Myocyte (in vitro differentiated cells): Measurements from ENCODE around the gene EPHA1. TPM values are rescaled to one million over a fixed set of nuclear protein-coding genes. Genes with fewer than 3 reads are reported as not detected.

Experiments
- DNase-seq: peaks from one replicate; pipeline ENCODE4 v3.0.0-alpha.2; 2012; ENCODE audit warnings: low read depth
- microRNA-seq: library from miRNA; unstranded; fragments of <30 nt; microRNA quantifications from one replicate; pipeline ENCODE4, GENCODE V29; 2016
- total RNA-seq: library from RNA; depleted of rRNA; stranded (reverse); fragments of >200 nt; gene quantifications from 2 replicates; pipeline ENCODE4 v1.2.3, GENCODE V29; 2014

EPHA1 gene
- total RNA-seq, 1 donor from 2014 or later, result not detected

DNA sequence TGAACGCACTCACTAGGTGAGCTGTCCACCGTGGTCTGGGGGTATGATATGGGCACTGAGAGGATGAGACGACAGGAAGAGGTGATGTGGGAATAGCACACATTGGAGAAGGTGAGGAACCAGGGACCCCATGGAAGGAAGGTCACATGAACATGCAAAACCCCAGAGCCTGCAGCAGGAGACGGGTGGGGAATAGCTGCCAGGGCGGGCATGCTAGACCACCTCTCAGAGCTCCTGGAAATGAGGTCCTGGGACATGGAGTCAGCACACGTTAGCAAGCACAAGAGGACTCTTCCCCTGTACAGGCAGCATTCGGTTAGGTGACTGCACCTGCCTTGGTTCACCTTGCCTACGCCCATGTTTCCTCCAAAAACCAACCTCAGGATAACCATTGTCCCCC is 54.3 kb downstream of the EPHA1 start:
- DNase-seq, result no peak

DNA sequence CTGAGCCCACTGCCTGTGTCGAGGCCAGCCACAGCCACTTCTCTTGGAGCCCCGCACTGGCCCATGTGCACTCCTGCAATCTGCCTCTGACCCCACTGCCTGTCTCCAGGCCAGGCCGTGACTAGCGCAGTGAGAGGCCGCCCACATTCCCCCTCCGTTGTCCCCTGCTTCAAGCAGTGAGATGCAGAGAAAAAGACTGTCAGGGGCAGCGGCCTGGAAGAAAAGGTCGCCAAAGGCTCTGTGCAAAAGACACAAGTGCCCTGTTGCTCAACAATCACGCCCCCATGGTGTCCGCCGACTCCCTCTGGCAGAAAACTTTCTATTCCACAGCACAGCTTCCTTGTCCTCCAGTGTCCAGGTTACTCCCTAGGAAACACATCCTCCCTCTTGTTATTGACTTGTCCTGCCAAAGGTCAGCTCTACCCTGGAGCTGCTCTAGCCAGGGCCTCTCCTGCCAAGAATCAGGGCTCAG is 56.1 kb downstream of the EPHA1 start:
- no peak for DNase-seq

DNA sequence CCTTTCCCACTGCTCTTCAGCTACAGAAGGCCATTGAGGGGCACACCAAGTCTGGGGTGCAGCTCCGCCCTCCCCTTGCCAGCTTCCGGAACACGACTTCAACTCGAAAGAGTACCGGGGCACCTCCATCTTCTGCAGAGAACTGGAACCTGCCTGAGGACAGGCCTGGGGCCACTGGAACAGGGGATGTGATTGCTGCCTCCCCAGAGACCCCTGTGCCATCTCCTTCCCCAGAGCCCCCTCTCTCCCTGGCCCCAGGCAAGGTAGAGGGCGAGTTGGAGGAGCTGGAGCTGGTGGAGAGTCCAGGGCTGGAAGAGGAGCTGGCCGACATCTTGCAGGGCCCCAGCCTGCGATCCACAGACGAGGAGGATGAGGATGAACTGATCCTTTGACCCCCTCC is 57.1 kb downstream of the EPHA1 start:
- no peak for DNase-seq

DNA sequence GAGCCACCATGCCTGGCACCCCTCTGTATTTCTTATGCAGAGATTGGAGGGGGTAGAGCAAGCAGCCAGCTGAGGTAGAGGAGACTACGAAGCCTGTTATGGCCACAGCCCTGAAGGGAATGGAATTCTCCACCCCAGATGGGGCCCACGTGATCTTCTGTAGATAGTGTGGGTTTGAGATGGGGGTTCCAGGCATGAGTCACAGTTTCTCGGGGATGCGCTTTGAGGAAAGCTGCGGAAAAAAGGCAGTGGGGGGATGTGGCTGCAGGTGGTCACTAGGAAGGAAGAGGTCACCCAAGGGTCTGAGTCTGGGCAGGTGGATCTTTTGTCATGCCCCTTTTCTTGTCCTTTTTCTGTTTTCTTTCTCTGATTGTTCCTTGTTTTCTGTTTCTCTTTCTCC is 57.6 kb downstream of the EPHA1 start:
- DNase-seq, result no peak

DNA sequence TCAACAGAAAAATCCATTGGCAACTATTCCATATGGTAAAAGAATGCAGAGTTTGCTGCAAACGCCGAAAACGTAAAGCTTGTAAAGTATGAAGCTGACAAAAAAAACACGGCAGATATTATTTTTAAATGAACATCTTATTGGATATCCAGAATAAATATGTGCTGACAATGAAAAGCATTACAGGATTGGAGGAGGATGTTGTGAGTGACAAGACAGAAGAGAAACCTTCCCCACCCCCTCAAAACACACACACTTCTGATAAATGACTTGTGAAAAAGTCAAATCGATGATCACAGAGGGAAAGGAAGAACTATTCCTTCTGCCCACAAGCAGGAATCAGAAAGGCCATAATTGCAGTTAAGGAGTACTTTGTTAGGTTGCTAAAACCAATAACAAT is 60.7 kb downstream of the EPHA1 start:
- no peak for DNase-seq

DNA sequence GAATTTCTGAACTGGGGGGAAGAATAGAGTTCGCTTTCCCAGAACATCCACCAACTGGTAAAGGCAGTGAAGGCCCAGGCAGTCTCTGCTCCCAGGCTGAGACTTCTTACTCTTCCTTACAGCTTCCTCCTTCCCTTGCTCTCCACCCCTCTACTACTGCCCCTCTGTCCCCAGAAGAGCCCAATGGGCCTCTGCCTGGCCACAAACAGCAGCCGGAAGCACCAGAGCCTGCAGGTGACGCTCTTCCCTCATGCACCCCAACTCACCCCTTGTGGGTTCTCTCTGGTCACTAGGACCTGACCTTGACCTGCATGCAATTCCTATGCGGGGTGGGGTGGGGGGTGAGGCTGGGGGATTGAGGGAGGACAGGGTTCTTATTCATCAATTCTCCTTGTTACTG is 62.6 kb downstream of the EPHA1 start:
- DNase-seq, result no peak

DNA sequence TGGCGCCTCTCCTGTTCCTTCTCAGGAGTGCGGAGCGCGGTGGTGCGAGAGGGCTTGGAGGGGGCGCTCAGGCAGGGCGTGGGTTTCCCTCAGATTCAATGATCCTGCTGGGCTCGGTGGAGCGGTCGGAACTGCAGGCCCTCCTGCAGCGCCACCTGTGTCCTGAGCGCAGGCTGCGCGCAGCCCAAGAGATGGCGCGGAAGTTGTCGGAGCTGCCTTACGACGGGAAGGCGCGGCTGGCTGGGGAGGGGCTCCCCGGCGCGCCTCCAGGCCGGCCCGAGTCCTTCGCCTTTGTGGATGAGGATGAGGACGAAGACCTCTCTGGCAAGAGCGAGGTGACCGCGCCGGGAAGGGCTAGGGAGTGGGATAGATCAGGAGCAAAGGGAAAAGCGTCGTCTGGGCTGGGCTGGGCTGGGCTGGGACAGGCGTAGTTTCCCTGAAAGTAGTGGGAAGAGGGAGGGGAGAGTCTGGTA is 63.2 kb downstream of the EPHA1 start:
- no peak for DNase-seq

DNA sequence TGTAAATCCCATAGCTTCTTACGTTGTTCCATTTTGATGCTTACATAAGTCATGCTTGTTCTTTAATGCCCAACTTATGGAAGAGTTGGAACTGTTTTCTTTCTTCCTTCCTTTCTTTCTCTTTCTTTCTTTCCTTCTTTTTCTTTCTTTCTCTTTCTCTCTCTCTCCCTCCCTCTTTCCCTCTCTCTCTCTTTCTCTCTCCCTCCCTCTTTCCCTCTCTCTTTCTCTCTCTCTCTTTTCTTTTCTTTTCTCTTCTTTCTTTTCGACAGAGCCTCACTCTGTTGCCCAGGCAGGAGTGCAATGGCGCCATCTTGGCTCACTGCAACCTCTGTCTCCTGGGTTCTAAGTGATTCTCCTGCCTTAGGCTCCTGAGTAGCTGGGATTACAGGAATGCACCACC is 65.1 kb downstream of the EPHA1 start:
- DNase-seq, result no peak

DNA sequence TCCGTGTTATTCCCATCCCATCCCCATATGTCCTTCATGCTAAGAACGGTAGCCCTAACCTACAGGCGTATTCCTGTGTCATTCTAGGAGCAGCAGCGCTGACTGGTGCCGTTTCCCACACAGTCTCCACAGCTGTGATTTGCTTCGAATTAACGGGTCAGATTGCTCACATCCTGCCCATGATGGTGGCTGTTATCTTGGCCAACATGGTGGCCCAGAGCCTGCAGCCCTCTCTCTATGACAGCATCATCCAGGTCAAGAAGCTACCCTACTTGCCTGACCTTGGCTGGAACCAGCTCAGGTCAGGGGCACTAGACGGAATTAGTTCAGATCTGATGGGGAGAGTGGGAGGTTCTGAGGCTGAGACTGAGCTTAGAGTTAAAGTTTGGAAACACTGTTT is 66.8 kb downstream of the EPHA1 start:
- no peak for DNase-seq

Small RNAs within 50 kb of the gene (microRNA-seq; reads per million reads assigned to microRNA genes)
- gene MIR6892, result not detected

Other genes starting within 250 kb of the EPHA1 start
- not detected in 2 replicates for gene TAS2R39, start 225.4 kb downstream of the EPHA1 start, total RNA-seq
- gene TAS2R40, start 186.8 kb downstream of the EPHA1 start, total RNA-seq, result not detected in 2 replicates
- 162 and 208 TPM in 2 replicates for gene GSTK1, start 145.4 kb downstream of the EPHA1 start, total RNA-seq
- gene TMEM139, start 123.9 kb downstream of the EPHA1 start, total RNA-seq, result 0.29 TPM in 1 of 2 replicates, not detected in the other
- gene CASP2, start 120.5 kb downstream of the EPHA1 start, total RNA-seq, result 6.0 and 8.8 TPM in 2 replicates
- gene CLCN1, start 92.7 kb downstream of the EPHA1 start, total RNA-seq, result not detected in 2 replicates
- 1.1 and 1.5 TPM in 2 replicates for gene FAM131B, start 46.1 kb downstream of the EPHA1 start, total RNA-seq
- 80.1 and 82.6 TPM in 2 replicates for gene ZYX, start 27.5 kb downstream of the EPHA1 start, total RNA-seq
- gene TAS2R60, start 34.6 kb upstream of the EPHA1 start, total RNA-seq, result not detected in 2 replicates
- gene TAS2R41, start 69.0 kb upstream of the EPHA1 start, total RNA-seq, result not detected in 2 replicates
- 0.10 and 0.37 TPM in 2 replicates for gene CTAGE15, start 162.9 kb upstream of the EPHA1 start, total RNA-seq
- 1.7 and 6.7 TPM in 2 replicates for gene TCAF2, start 212.1 kb upstream of the EPHA1 start, total RNA-seq